HG03575 (cell line): ENCODE results near the gene C5orf15.

Source experiments
- ATAC-seq: cut with Tn5 transposase; IDR thresholded peaks from one replicate; pipeline ENCODE4 v1.9.1; 2021; ENCODE audit not compliant: unreplicated experiment, insufficient number of reproducible peaks, low FRiP score; ENCODE audit errors: extremely low read depth

C5orf15 gene

DNA sequence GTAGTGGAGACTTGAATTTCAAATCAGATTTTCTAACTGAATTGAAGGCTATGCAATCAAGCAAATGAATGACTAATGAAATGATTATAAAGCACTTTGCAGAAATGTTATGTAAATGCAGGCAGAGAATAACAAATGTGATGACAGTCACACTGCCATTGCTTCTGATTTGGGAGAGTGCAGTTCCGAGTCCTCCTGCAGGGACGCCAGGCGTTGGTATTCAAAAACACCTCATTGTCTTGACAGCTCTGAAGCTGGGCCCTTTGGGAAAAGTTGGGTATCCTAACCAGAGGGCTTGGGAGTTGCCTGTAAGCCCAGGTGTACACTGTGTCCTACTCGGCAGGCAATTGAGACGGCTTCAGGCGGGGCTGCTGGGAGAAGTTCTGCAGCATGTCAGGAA, 57.9 kb downstream of the C5orf15 start:
- ATAC-seq = no peak

DNA sequence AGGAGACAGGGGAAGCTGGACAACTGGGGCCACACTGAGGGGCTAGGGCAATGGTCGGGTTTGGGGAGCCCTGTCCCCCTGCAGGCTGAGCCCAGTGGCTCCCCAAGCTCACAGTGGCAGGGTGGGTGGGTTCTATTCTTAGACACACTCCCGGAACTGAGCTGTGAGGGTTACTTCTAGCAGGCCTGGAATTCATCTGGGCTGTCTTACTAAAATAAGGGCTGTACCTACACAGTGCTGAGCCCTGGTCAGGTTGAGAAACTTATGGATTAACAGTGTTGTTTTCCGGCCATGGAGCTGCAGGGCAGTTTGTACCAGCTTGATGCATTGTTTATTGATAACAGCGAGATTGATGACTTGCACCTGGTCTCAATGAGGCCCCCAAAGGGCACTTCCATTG, 58.8 kb downstream of the C5orf15 start:
- ATAC-seq = no peak

DNA sequence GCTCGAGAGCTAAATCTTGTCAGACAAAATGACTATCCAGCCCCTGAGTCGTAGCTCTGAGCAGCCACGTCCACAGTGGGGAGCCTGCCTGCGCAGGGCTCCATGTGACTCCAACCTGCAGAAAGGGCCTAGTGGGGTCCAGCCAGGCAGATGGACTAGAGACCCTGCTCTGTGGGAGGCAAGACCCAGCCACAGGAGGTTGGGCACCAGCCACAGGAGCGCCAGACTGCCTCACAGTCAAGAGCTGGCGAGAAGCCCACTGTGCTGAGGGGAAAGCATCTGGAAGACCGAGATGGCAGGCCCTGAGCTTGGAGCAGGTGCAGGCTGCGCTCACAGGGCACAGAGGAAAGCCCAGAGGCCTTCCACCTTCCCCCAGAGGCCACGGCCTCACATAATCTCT, 61.4 kb downstream of the C5orf15 start:
- ATAC-seq = no peak

- no peak for ATAC-seq
These were observed 62.1 kb downstream of the C5orf15 start for GRCh38 chr5:133906303-133906702.
